Esophagus (tissue), 2 donors: ENCODE results near the gene ANXA5. TPM values are rescaled to one million over a fixed set of nuclear protein-coding genes. Genes with fewer than 3 reads are reported as not detected.

Experiments used
- H3K27ac ChIP-seq, 2 donors: one replicate each; pipeline ENCODE4 v1.5.1; 2013; ENCODE audit warnings: low read depth in 2 of 2, mild to moderate bottlenecking in 2 of 2, inconsistent platforms in 1 of 2, low read length in 1 of 2, moderate library complexity in 1 of 2
- H3K27me3 ChIP-seq, 2 donors: one replicate each; pipeline ENCODE4 v1.6.1; 2013; ENCODE audit warnings: low read length in 2 of 2, control low read depth in 1 of 2, mild to moderate bottlenecking in 1 of 2; ENCODE audit not compliant: insufficient read depth in 2 of 2, control insufficient read depth in 1 of 2
- H3K36me3 ChIP-seq, 2 donors: one replicate each; pipeline ENCODE4 v1.6.1; 2013; ENCODE audit warnings: low read length in 1 of 2; ENCODE audit not compliant: control insufficient read depth in 2 of 2, insufficient read depth in 2 of 2
- H3K4me1 ChIP-seq, 2 donors: one replicate each; pipeline ENCODE4 v1.6.1; 2013; ENCODE audit warnings: low read length in 1 of 2; ENCODE audit not compliant: control insufficient read depth in 2 of 2, insufficient read depth in 2 of 2
- H3K4me3 ChIP-seq, 2 donors: one replicate each; pipeline ENCODE4 v1.5.1; 2013; ENCODE audit warnings: low read length in 2 of 2, mild to moderate bottlenecking in 2 of 2, low read depth in 1 of 2, moderate library complexity in 1 of 2
- H3K9me3 ChIP-seq, 2 donors: one replicate each; pipeline ENCODE4 v1.6.1; 2013; ENCODE audit warnings: mild to moderate bottlenecking in 2 of 2, low read depth in 1 of 2, low read length in 1 of 2, moderate library complexity in 1 of 2; ENCODE audit not compliant: control insufficient read depth in 2 of 2, insufficient read depth in 1 of 2
- WGBS, 2 donors: extraction: QIAGEN DNeasy Blood & Tissue Kit; methylation state at CpG; one replicate each; pipeline ENCODE4 v1.1.7; 2013; 5-methylcytosine and 5-hydroxymethylcytosine counted together
- polyA plus RNA-seq, 2 donors: library from polyadenylated mRNA; stranded (reverse); fragments of 200-250 nt; gene quantifications; one replicate each; pipeline ENCODE4 v1.2.3, GENCODE V29; 2013
- donor health status: healthy with polysubstance abuse.
- donor health status: Bipolar disorder and iron deficiency.

ANXA5 gene
- polyA plus RNA-seq: 10 to 100 TPM; 86.3 to 97.2 TPM

- Histone ChIP-seq H3K27me3 (no peaks in the 10 kb centered on the region), H3K9me3 (no peaks in the 10 kb centered on the region), H3K36me3 (no peaks in the 10 kb centered on the region), H3K27ac (peak within 1 kb of the TSS; percentile 90 to 97), H3K4me3 (peak within 1 kb of the TSS; percentile 75 to 94), H3K4me1 (no peaks in the 10 kb centered on the region)
- 0 to 1% methylated on average over 61 to 91 of the region's 91 CpGs for WGBS, 2 donors
These were observed at the start of gene ANXA5 for GRCh38 chr4:121696581-121697461. TSS of gene ANXA5 (minus strand) at chr4:121696980. CDS start at chr4:121696589, 391 bp downstream.

GRCh38 chr4:121742794-121743193, 46.0 kb upstream of the ANXA5 start:
- 63 to 73% methylated on average over 3 of the region's 3 CpGs for WGBS, 2 donors
- Histone ChIP-seq H3K4me1 (no peaks in the 10 kb centered on the region), H3K27me3 (peaks cover 0 to 2% of the 10 kb centered on the region in 2 donors), H3K27ac (no peak overlapping the region), H3K9me3 (no peaks in the 10 kb centered on the region), H3K36me3 (no peaks in the 10 kb centered on the region), H3K4me3 (no peak overlapping the region)

DNA sequence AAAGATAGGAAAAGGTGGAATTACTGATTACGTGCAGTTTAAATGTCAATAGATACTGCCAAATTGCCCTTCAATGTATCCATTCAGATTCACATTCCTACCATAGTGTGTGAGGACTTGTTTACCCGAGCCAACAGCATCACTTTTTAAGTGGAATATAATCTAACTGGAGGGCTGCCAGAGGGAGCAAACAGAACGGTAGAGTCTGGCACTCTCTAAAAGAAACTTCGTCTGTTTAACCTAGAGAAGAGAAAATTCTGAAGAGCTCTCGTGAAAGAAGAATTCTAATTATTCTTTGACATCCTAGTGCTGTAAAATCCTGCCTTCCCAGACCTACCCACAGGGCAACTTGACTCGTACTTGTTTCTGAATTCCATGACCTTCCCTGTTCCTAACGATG, 45.0 kb upstream of the ANXA5 start:
- Histone ChIP-seq H3K36me3 (no peaks in the 10 kb centered on the region), H3K4me3 (no peak overlapping the region), H3K9me3 (no peaks in the 10 kb centered on the region), H3K4me1 (no peaks in the 10 kb centered on the region), H3K27ac (no peak overlapping the region), H3K27me3 (peaks cover 0 to 2% of the 10 kb centered on the region in 2 donors)
- 30 to 33% methylated on average over 7 of the region's 7 CpGs for WGBS, 2 donors

- H3K4me1 ChIP-seq: no peaks in the 10 kb centered on the region
- H3K27ac ChIP-seq: no peak overlapping the region
- H3K27me3 ChIP-seq: peaks cover 0 to 2% of the 10 kb centered on the region in 2 donors
- H3K9me3 ChIP-seq: no peaks in the 10 kb centered on the region
- H3K4me3 ChIP-seq: no peak overlapping the region
- 79 to 84% methylated on average over 12 of the region's 12 CpGs for WGBS, 2 donors
- no peaks in the 10 kb centered on the region for H3K36me3 ChIP-seq
These were observed 44.1 kb upstream of the ANXA5 start for GRCh38 chr4:121740796-121741409.

GRCh38 chr4:121739575-121739974, 42.8 kb upstream of the ANXA5 start:
- no peaks in the 10 kb centered on the region for H3K36me3 ChIP-seq
- H3K9me3 ChIP-seq: no peaks in the 10 kb centered on the region
- peaks cover 0 to 2% of the 10 kb centered on the region in 2 donors for H3K27me3 ChIP-seq
- no peaks in the 10 kb centered on the region for H3K4me1 ChIP-seq
- H3K27ac ChIP-seq: no peak overlapping the region
- 62 to 67% methylated on average over 2 of the region's 2 CpGs for WGBS, 2 donors
- no peak overlapping the region for H3K4me3 ChIP-seq

DNA sequence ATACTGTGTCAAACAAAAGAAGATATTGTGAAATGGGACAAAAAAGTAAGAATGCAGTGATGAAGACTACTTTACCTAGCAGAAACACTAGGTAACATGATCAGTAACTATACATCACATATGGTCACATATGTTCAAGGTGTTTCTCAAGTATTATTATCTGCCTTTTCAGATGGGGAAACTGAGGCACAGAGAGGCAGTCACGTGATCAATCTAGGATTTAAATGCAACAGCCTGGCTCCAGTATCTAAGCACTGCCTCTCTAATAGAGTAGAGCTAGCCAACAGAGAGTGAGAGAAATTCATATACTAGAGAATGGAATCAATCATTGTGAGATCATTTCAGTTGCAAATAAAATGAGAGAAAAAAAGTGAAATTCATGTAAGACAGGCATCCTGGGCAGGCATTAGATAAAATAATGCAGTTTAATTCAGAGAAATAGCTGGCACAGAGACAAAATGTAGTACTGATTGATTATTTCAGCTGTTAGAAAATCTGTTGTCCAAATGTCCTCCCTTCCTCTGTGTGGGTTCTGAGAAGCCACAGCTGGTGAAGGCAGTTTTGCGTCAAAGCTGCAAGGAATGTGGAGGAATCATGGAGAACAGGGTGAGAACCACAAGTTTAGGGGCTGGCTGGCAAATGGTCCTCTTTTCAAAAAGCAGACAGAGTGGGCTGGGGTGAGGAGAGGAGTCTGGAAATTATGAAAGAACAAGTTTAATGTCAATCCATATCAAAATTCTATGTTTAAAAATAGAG, 42.2 kb upstream of the ANXA5 start:
- Histone ChIP-seq H3K27me3 (peaks cover 0 to 2% of the 10 kb centered on the region in 2 donors), H3K4me1 (no peaks in the 10 kb centered on the region), H3K9me3 (no peaks in the 10 kb centered on the region), H3K27ac (no peak overlapping the region), H3K36me3 (no peaks in the 10 kb centered on the region), H3K4me3 (no peak overlapping the region)
- 59 to 75% methylated on average over 2 of the region's 2 CpGs for WGBS, 2 donors

DNA sequence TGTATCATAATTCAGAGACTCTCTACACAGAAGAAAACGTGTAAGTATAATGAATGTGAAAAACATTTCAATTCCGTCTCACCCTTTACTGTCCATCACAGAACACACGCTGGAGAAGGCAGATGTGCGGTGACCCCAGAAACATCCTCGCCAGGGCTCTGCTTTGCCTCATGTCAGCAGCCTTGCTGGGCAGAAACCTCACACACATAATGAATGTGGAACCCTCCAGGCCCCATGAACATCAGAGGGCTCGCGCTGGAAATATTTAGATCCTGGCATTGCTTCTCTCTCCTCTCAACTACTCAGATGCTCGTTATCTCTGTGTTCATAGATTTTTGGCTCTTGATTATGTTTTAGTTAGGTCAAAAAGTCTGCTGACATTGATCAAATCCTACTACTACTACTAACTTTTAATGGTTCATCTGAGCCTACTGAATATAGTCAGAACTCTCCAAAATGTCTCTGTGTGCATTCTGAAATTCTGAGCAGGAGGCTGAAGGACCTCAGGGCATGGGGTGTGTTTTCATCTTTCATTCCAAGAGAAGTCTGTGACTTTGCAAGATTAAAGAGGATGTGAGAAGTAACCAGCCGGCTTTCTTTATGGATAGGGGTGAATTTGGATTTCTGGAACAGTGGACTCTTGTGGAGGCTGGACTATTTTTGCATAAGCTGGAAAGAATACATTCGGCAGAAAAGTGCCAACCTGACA, 41.2 kb upstream of the ANXA5 start:
- no peak overlapping the region for H3K27ac ChIP-seq
- WGBS, 2 donors: 63 to 71% methylated on average over 10 of the region's 10 CpGs
- no peak overlapping the region for H3K4me3 ChIP-seq
- peaks cover 0 to 2% of the 10 kb centered on the region in 2 donors for H3K27me3 ChIP-seq
- no peaks in the 10 kb centered on the region for H3K4me1 ChIP-seq
- H3K36me3 ChIP-seq: no peaks in the 10 kb centered on the region
- no peaks in the 10 kb centered on the region for H3K9me3 ChIP-seq

- Histone ChIP-seq H3K27me3 (peaks cover 0 to 2% of the 10 kb centered on the region in 2 donors), H3K9me3 (no peaks in the 10 kb centered on the region), H3K4me1 (no peaks in the 10 kb centered on the region), H3K27ac (no peak overlapping the region), H3K36me3 (no peaks in the 10 kb centered on the region), H3K4me3 (no peak overlapping the region)
- WGBS, 2 donors: 60 to 74% methylated on average over 5 of the region's 5 CpGs
These were observed 40.1 kb upstream of the ANXA5 start for GRCh38 chr4:121736735-121737351.

DNA sequence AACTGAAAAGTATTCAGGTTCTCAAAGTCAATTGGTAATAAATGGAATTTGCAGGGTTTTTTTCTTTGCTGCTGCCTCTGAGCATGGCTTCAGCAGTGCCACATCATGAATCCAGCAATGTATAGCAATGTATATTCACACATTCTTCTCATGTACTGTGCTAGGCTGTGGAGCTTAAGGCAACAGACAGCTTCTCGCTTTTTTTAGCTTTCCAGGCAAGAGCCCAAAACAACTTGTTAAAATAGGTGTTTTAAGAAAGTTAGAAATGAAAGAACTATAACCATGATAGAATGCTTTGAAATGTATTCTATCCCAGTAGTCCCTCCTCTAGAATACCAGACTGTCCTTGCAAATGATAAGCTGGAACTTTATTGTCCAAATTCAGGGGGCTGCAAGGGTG, 37.8 kb upstream of the ANXA5 start:
- Histone ChIP-seq H3K36me3 (no peaks in the 10 kb centered on the region), H3K27ac (no peak overlapping the region), H3K27me3 (no peaks in the 10 kb centered on the region), H3K9me3 (no peaks in the 10 kb centered on the region), H3K4me3 (no peak overlapping the region), H3K4me1 (no peaks in the 10 kb centered on the region)
- 74 to 81% methylated on average over 1 of the region's 1 CpG for WGBS, 2 donors
